OCI-LY3 (cell line): ENCODE measurements around the gene FSTL3.

Experiments
- EZH2phosphoT487 ChIP-seq: fragments of 200-600 bp; shearing (Covaris generic); IDR thresholded peaks from 2 replicates; pipeline ENCODE4 v1.6.1; 2018; ENCODE audit warnings: antibody characterized with exemption, mixed run types, low read depth
- TF ChIP-seq, protein P1 (sequence below): fragments of 200-600, 300-600 bp; sonication (generic); IDR thresholded peaks from 2 replicates; pipeline ENCODE4 v1.5.1; 2014; ENCODE audit warnings: antibody characterized with exemption, low read length, low read depth

DNA sequence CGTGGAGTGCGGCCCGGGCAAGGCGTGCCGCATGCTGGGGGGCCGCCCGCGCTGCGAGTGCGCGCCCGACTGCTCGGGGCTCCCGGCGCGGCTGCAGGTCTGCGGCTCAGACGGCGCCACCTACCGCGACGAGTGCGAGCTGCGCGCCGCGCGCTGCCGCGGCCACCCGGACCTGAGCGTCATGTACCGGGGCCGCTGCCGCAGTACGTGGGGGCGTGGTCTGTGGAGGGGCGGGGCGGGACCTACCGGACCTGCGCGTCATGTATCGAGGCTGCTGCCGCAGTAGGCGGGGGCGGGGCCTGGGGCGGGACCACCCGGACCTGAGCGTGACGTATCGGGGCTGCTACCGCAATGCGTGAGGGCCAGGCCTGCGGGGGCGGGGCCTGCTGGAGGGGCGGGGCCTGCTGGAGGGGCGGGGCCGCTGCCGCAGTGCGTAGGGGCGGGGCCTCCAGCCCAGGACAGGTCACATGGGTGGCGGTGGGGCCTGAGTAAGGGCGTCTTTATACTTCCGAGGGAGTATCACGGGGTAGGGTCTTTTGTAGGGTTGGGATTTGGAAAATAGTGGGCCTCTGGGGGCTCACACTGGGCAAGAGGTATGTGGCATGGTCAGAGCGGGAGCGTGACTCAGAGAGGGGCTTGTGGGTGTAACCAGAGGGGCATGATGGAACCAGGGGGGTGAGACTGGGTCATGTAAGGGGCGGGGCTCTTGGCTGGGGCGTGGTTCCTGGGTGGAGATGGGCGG lies 4.3 kb downstream of the FSTL3 start:
- TF ChIP-seq, protein P1, sequence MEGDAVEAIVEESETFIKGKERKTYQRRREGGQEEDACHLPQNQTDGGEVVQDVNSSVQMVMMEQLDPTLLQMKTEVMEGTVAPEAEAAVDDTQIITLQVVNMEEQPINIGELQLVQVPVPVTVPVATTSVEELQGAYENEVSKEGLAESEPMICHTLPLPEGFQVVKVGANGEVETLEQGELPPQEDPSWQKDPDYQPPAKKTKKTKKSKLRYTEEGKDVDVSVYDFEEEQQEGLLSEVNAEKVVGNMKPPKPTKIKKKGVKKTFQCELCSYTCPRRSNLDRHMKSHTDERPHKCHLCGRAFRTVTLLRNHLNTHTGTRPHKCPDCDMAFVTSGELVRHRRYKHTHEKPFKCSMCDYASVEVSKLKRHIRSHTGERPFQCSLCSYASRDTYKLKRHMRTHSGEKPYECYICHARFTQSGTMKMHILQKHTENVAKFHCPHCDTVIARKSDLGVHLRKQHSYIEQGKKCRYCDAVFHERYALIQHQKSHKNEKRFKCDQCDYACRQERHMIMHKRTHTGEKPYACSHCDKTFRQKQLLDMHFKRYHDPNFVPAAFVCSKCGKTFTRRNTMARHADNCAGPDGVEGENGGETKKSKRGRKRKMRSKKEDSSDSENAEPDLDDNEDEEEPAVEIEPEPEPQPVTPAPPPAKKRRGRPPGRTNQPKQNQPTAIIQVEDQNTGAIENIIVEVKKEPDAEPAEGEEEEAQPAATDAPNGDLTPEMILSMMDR: peak; percentile 50
- TF ChIP-seq EZH2phosphoT487: no peak
